Germinal center (tissue), 1 donor: ENCODE measurements around the gene RPS19BP1.
"Not testable (repeated sequence)": the region's sequence is repeated elsewhere in the genome, so short reads cannot be mapped to it uniquely, and the experiment has no call there.

ENCODE experiments used
- DNase-seq: peaks from one replicate; pipeline ENCODE4 v3.0.0; 2012; ENCODE audit warnings: mixed read lengths, low spot score

The RPS19BP1 gene

DNA sequence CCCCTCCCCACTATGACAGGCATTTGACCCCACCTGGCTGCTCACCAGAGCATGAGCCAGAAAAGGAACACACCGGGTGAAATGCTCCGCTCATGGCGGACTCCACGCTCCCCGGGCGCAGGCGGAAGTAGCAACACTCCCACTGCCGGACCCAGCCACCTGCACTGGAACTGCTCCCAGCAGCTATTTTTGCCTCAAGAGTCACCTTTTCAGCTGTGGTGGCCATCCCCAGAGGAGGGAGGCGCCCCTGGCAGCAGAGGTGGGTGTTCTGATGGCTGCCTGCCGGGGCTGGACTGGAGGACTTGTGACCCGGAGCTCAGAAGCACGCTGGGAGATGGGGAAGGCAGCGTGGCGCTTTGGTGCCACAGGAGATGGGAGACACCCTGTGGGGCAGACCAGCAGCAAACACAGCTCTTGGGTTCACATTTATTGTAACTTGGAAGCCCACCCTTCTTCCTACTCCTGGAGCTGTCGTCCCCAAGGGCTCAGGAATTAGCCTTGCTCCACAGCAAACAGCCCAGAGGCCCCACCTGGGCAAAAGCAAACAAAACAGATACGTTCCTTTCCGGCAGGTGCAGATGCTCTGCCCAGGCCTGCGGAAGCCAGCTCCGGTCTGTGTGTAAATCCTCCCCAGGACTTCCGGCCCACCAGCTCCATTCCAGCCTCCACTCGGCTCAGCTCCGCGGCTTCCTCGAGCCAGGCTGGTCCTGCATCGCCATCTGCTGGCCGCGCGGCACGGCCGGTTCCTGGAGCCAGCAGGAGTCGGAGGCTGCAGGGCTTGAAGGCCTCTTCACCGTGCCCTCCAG, 3.7 kb downstream of the RPS19BP1 start:
- peak; percentile 87 for DNase-seq

DNA sequence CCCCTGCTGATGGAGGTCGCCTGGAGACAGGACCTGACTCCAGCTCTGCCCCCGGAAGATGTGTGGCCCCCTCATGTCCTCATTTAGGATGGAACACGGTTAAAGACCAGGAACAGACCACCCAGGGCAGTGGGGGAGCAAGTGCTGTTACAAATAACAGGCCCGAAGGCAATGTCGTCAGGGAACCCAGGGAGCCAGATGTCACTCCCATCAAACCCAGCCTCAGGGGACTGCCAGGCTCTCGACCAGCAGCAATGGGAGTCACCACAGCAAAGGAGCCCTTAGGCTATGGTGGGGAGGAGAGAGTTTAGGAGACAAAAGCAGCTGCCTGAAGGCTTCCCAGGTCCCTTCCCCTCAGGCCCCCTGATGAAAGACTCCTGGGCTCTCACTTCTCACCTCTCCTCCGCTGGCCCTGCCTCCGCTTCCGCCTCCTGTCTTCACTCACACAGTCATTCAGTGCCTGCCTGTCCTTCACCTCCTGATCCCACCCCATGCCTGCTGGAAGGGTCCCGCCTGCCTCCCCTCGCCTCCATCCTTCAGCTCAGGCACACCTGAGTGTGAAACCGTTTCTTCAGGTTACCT, 4.4 kb downstream of the RPS19BP1 start:
- no peak for DNase-seq

DNA sequence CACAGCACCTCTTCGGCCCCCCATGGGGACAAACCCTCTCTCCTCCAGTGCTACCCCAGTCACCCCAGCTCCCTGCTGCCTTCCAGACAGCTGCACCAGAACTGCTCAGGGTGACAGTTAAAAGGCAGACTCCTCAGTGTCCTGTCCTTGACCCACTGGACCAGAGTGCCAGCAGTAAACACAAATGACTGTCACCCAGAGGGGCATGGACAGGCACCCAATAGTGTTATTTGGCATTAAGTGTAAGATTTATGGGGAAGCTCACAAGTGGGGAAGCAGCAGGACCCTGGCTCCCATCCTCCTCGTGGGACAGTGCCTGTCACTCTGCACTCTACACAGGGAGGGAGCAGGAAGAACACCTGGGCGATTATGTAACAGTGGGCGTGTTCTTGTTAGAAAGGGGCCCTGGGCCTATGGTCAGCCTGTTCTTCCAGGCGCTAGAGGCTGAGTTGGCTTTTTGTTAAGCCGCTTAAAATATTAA, 5.0 kb downstream of the RPS19BP1 start:
- DNase-seq: no peak

DNA sequence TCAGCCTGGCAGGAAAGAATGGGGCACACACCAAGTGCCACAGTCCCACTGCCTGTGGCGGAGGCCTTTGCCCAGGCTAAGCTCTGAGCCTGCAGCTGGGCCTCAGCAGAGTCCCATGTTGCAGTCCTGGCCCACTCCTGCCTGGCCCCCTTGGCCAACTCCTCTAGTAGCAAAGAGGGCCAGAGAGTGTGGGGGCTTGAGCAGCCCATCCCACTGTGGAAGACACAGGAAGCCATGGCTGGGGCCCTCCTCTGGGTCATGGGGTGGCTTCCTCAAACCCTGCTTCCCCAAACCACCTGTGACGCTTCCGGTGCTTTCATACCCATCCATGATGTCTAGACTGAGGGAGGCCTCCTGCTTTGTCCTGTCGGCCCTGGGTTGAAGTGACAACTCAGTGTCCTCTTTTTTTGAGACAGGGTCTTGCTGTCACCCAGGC, 5.8 kb downstream of the RPS19BP1 start:
- DNase-seq: no peak

DNA sequence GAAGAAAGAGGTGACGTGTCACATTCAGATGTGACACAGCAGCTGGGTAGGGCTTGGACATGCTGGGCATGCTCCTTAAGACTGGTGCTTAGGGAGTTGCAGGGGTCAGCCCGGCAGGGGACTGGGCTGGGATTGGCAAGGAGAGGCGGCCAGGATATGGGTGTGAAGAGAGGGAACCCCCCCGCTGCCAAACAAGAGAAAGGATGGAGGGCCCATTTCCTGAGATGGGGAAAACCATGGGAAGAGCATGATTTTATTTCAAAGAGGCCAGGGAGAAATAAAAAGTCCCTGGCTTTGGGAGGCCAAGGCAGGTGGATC, 6.9 kb downstream of the RPS19BP1 start:
- no peak for DNase-seq

DNA sequence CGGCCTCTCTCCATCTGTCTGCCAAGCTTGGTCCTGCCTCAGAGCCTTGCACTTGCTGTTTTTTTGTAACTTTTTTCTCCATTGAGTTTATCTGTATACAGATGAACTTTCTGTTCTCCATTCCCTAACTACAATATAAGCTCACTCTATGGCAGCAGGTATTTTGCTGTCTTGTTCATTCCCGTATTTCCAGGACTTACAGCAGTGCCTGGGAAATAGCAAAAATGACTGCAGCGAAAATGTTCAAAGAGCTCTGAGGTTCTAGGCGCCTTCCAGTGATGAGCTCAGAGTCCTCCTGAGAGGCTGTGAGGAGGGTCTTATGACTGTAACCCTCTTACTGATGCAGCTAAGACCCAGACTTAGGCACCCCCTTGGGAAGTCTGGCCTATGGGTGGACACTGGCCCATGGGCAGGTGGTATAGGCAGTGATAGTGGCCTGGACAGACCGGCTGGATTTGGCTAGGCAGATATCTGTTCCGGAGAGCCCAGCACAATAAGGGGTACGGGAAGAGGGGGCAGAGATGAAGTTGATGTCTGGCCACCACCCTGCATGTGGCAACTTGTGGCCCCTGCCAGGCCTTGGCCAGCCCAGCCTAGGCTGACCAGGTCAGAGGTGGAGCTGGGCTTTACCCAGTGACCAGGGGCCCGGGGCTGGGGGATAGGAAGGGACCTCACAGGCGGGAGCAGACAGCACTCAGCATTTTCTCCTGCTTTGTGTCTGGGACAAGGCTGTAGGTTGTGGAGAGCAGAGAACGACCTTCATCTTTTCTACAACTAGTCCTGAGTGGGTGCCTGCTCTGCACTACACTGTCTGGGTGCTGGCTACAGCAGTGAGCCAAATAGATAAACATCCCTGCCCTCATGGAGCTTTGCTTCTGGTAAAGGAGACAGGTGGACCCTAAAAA, 7.5 kb downstream of the RPS19BP1 start:
- DNase-seq: no peak

DNA sequence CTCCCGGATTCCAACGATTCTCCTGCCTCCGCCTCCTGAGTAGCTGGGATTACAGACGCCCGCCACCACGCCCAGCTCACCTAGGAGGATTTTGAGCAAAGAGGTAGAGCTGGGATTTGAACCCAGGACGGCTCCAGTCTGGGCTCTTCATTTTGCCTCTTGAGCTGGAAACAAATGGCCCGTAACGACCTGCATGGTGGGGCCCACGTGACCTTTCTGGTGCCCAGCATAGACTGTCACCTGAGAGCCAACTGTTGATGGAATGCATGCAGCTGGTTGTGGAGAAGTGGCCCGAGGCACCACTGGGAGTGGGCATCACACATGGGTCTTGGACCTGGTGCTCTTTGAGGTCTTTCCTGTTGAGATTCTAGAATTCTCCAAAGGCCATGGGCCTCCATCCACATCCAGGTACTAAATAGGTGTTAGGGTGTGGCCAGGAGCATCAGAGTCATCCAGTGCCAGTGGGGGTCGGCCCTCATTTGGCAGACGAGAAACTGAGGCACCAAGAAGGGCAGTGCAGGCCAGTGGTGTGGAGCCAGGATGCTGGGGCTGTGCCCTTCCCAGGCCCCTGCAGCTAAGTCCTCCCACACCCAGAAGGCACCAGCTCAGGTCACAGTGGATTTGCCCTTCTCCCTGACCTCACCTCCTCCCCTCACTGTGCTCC, 8.3 kb downstream of the RPS19BP1 start:
- DNase-seq: no peak

- DNase-seq: no peak
Observed at GRCh38 chr22:39522567-39523300, 9.8 kb downstream of the RPS19BP1 start.

DNA sequence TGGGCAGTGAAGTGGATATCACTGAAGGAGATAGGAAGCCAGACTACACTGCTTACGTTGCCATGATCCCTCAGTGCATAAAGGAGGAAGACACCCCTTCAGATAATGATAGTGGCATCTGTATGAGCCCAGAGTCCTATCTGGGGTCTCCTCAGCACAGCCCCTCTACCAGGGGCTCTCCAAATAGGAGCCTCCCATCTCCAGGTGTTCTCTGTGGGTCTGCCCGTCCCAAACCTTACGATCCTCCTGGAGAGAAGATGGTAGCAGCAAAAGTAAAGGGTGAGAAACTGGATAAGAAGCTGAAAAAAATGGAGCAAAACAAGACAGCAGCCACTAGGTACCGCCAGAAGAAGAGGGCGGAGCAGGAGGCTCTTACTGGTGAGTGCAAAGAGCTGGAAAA, 10.5 kb downstream of the RPS19BP1 start:
- DNase-seq: not testable (repeated sequence)

- DNase-seq: not testable (repeated sequence)
Observed at GRCh38 chr22:39521106-39521885, 11.3 kb downstream of the RPS19BP1 start.

DNA sequence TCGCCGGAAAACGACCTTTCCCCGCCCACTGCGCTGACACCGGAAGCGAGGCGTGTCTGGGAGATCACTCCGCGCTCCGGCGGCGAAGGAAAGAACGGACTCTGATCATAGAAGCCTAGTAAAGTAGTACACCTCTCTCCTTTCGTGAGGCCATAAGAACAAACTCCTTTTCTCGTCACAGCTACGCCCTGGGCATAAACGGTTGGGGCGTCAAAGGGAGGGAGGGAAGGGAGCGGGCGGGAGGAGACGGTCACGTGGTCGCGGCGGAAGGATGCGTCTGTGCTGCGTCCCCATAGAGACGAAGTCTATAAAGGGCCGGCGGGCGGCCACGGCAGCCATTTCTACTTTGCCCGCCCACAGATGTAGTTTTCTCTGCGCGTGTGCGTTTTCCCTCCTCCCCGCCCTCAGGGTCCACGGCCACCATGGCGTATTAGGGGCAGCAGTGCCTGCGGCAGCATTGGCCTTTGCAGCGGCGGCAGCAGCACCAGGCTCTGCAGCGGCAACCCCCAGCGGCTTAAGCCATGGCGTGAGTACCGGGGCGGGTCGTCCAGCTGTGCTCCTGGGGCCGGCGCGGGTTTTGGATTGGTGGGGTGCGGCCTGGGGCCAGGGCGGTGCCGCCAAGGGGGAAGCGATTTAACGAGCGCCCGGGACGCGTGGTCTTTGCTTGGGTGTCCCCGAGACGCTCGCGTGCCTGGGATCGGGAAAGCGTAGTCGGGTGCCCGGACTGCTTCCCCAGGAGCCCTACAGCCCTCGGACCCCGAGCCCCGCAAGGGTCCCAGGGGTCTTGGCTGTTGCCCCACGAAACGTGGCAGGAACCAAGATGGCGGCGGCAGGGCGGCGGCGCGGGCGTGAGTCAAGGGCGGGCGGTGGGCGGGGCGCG, 12.1 kb downstream of the RPS19BP1 start, which contains the start of gene ATF4:
TSS of gene ATF4 (plus strand) at position 337 of the 880 bp plus-strand sequence. CDS start 884 bp downstream, outside the sequence.
- peak; percentile 84 for DNase-seq

DNA sequence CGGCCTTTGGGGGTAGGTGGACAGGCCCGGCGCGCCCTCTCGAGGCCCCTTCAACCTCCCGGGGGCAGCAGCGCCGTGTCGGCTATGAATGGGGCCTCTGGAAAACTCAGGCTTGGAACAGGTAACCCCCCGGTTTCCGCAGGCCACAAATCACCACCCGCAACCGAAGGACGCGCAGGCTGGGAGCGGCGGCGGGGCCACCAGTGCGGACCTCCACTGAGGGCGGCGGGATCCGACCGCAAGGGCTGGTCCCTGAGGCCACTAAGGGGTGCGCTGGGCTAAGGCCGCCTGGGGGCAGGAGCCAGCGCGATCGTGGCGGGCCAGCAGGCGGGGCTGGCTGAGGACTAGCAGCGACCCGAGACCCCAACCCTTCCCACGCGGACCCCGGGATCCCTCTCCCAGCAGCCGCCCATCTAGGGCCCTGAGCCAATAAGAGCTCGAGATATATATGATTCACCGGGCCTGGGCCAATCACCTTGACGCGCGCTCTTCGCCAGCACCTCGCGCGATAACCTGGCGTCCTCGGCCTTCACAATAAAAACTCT, 12.8 kb downstream of the RPS19BP1 start:
- DNase-seq: peak; percentile 97

- DNase-seq: no peak
Observed at GRCh38 chr22:39518996-39519680, 13.4 kb downstream of the RPS19BP1 start.

DNA sequence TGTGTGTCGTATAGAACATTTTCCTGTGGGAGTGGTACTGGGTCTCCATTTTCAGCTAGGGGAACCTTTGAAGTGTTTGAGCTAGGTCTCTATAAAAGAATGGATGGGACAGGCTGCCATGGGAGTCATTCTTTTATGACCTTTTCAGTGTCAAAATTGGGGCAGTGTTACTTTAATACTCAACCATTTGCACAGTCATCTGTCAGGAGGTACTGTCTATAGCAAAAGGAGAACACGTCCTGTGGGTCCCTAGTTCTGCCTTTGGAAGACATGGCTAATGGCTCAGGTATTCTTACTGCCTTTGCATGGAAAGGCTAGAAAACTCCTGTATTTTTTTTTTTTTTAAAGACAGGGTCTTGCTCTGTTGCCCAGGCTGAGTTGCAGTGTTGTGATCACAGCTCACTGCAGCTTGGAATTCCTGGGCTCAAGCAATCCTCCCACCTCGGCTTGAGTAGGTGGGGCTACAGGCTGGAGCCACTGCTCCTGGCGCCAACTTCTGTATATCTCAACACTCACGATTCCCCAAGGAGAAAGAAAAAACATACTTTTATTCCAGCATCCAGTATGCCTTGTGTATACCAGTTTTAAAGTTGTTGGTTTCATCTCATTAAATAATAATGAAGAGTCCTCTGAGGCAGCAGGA, 14.3 kb downstream of the RPS19BP1 start:
- no peak for DNase-seq

DNA sequence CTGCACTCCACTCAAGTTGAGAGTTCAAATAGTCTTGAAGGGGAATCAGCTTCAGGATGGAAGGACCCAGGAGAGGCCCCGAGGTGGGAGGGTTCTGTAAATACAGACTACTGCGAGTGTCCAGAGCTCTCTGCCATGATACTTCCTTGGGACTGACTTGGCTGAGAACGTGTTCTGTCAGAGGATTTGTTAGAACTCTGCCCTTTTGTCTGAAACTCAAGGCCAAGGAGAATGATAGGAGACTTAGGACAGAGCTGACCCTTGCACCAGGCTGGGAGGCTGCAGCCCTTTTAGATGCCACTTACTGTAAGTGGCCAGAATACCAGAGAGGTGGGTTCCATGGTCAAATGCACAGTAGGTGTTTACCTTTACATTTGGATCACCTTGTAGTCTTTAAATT, 15.1 kb downstream of the RPS19BP1 start:
- no peak for DNase-seq

GRCh38 chr22:39515266-39516050, 17.1 kb downstream of the RPS19BP1 start:
- DNase-seq: no peak

DNA sequence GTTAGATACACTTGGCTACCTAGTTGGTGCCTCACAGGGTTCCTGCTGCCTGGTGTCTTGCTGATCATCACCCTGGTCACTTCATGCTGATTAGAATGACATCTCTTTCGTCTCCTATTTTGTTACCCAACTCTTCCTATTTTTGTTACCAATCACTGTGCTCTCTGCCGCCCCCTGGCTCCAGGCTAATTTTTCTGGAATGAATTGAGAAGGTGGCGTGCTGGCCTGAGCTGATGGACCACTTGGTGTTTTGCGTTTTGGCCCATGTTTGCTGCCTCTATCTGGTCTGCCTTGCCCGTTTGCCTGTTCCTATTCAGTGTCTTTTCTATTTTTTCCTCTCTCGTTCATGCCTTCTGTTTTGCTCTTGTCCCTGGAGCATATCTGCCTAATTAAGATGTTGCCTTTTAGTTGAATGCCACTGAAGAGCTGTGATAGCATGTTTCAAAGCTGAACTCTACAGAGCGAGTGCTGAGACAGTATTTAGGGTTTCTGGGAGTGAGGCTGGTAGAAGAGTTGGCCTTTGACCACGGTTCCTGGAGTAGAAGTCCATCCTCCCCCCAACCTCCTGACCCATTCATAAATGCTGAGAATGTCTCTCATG, 18.1 kb downstream of the RPS19BP1 start:
- DNase-seq: no peak
